ENCODE data around the gene ATAD3C.
"Not testable (repeated sequence)": the region's sequence is repeated elsewhere in the genome, so short reads cannot be mapped to it uniquely, and the experiment has no call there.

ATAD3C gene

DNA sequence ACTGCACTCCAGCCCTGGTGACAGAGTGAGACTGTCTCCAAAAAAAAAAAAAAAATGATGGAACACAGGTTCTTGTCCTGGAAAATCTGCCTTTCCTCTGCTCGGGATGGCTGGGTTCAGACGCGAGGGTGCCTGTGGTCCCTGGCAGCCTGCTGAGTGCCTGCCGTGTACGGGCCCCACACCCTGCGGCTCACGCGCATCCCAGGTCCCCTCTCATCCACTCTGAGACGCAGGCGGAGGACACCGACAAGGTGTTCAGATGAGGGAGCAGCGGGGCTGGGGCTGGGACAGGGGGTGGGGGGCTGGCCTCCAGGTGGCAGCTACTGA lies 24.1 kb upstream of the ATAD3C start:
- peaks cover 12% of the 10 kb centered on the region for H3K4me1 Mint-ChIP-seq (ENCODE audit: low read depth)
- no peaks in the 10 kb centered on the region for H3K36me3 Mint-ChIP-seq (ENCODE audit: low read depth)
- peaks cover 24% of the 10 kb centered on the region for H3K27me3 Mint-ChIP-seq
- no peak overlapping the region for H3K27ac Mint-ChIP-seq
- H3K4me3 Mint-ChIP-seq: no peak overlapping the region
- H3K9me3 Mint-ChIP-seq: no peaks in the 10 kb centered on the region

GRCh38 chr1:1425753-1426495 lies 23.6 kb upstream of the ATAD3C start:
- Mint-ChIP-seq H3K36me3 (ENCODE audit: low read depth) (no peaks in the 10 kb centered on the region), H3K4me1 (ENCODE audit: low read depth) (peaks cover 12% of the 10 kb centered on the region), H3K4me3 (no peak overlapping the region), H3K27me3 (peaks cover 24% of the 10 kb centered on the region), H3K27ac (no peak overlapping the region), H3K9me3 (no peaks in the 10 kb centered on the region)

DNA sequence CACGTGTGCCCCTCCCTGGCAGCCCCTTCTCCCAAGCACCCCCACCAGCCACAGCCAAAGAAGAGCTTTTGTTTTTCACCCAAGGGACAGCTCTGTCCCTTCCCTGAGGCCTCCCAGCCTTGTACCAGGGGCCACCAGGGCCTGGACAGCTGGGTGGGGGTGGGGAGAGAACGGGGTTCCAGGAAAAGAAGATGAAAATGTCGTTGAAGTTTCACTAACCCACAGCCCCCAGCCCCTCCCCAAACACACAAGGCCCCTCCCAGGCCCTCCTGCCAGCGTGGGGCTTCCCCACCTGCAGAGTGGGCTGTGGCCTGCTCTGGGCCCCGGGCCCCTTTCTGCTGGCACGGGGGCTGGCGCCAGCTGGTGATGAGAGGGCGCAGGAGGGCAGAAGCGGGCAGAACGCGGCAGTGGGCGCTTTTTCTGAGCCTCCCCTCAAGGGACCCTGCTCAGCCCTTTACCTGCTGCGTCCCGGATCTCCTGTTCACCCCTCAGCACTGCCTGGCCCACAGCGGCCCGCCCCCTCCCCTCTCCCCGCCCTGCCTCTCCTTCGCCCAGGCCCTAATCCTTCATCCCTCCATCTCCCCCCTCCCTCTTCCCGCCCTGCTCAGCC lies 22.9 kb upstream of the ATAD3C start:
- Mint-ChIP-seq H3K27me3 (peaks cover 24% of the 10 kb centered on the region), H3K27ac (no peak overlapping the region), H3K4me1 (ENCODE audit: low read depth) (peaks cover 12% of the 10 kb centered on the region), H3K9me3 (no peaks in the 10 kb centered on the region), H3K36me3 (ENCODE audit: low read depth) (no peaks in the 10 kb centered on the region), H3K4me3 (no peak overlapping the region)

GRCh38 chr1:1427106-1427819 lies 22.2 kb upstream of the ATAD3C start:
- no peak overlapping the region for H3K4me3 Mint-ChIP-seq
- peaks cover 12% of the 10 kb centered on the region for H3K4me1 Mint-ChIP-seq (ENCODE audit: low read depth)
- H3K9me3 Mint-ChIP-seq: no peaks in the 10 kb centered on the region
- no peak overlapping the region for H3K27ac Mint-ChIP-seq
- peaks cover 24% of the 10 kb centered on the region for H3K27me3 Mint-ChIP-seq
- no peaks in the 10 kb centered on the region for H3K36me3 Mint-ChIP-seq (ENCODE audit: low read depth)

- H3K4me3 Mint-ChIP-seq: no peak overlapping the region
- peaks cover 9% of the 10 kb centered on the region for H3K4me1 Mint-ChIP-seq (ENCODE audit: low read depth)
- H3K27ac Mint-ChIP-seq: no peak overlapping the region
- H3K36me3 Mint-ChIP-seq (ENCODE audit: low read depth): no peaks in the 10 kb centered on the region
- peaks cover 21% of the 10 kb centered on the region for H3K27me3 Mint-ChIP-seq
- H3K9me3 Mint-ChIP-seq: no peaks in the 10 kb centered on the region
These were observed 21.7 kb upstream of the ATAD3C start for GRCh38 chr1:1427820-1428148.

- Mint-ChIP-seq H3K36me3 (ENCODE audit: low read depth) (no peaks in the 10 kb centered on the region), H3K4me1 (ENCODE audit: low read depth) (peaks cover 5% of the 10 kb centered on the region), H3K27ac (no peak overlapping the region), H3K27me3 (peaks cover 17% of the 10 kb centered on the region), H3K4me3 (peak overlapping the region; percentile 11), H3K9me3 (no peaks in the 10 kb centered on the region)
These were observed 21.3 kb upstream of the ATAD3C start for GRCh38 chr1:1428174-1428573.

GRCh38 chr1:1428967-1429366 lies 20.5 kb upstream of the ATAD3C start:
- H3K27me3 Mint-ChIP-seq: peaks cover 16% of the 10 kb centered on the region
- not testable (repeated sequence) for H3K9me3 Mint-ChIP-seq; H3K4me1 Mint-ChIP-seq (ENCODE audit: low read depth); H3K36me3 Mint-ChIP-seq (ENCODE audit: low read depth); H3K27ac Mint-ChIP-seq; H3K4me3 Mint-ChIP-seq

DNA sequence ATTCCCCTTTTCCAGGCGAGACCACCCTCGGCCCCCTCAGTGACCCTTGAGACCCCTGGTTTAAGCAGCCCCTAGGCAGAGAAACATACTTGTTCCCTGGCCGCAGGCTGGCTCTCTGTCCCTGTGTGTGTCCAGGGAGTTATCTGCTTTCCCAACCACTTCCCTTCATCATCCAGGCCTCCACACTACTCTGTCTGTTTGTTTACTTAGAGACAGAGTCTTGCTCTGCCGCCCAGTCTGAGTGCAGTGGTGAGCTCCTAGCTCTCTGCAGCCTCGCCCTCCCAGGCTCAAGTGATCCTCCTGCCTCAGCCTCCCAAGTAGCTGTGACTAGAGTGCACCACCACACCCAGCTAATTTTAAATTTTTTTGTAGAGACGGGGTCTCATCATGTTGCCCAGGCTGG lies 19.8 kb upstream of the ATAD3C start:
- Mint-ChIP-seq H3K27ac (no peak overlapping the region), H3K36me3 (ENCODE audit: low read depth) (no peaks in the 10 kb centered on the region), H3K9me3 (no peaks in the 10 kb centered on the region), H3K4me3 (no peak overlapping the region), H3K27me3 (peaks cover 16% of the 10 kb centered on the region), H3K4me1 (ENCODE audit: low read depth) (peaks cover 14% of the 10 kb centered on the region)

DNA sequence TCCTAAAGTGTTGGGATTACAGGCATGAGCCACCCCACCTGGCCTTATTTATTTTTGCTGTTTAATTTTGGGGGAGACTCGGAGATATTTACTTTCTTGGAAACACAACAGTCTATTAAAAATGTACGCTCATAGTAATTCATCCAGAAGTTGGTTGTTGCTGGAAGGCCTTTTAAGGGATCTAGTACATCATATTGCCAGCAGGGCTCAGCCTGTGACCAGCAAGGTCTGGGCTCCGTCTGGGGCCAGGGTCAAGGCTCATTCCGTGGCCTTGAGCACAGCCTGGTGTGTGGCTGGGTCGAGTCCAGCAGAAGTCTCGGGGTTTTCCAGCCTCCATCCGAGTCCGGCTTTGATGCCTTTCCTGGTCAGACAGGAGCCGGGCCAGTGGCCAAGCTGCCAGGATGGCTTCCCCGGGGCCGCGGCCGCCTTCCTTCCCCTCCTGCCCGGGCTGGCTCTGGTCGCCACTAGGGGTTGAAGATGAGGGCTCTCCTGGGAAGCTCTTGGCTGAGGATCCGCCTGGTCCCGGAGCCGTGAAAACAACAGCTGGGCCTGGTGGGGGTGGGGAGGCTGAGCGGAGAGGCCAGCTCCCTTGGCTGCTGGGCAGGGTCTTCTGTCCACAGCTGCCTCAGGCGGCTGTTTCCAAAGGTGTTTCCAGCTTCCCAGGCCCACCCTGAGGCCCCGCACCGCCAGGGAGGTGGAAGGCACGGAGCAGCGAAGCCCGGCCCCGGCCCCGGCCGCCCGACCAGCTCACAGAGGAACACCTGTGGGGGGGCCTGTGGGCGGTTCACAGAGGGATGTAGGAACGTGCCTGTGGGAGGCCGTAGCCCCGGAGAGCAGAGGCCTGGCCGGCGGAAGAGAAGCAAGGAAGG lies 19.1 kb upstream of the ATAD3C start:
- Mint-ChIP-seq H3K4me1 (ENCODE audit: low read depth) (peaks cover 20% of the 10 kb centered on the region), H3K27ac (no peak overlapping the region), H3K36me3 (ENCODE audit: low read depth) (no peaks in the 10 kb centered on the region), H3K9me3 (no peaks in the 10 kb centered on the region), H3K4me3 (no peak overlapping the region), H3K27me3 (peaks cover 18% of the 10 kb centered on the region)

GRCh38 chr1:1430992-1431844 lies 18.3 kb upstream of the ATAD3C start:
- no peaks in the 10 kb centered on the region for H3K9me3 Mint-ChIP-seq
- H3K4me3 Mint-ChIP-seq: no peak overlapping the region
- no peak overlapping the region for H3K27ac Mint-ChIP-seq
- peaks cover 22% of the 10 kb centered on the region for H3K4me1 Mint-ChIP-seq (ENCODE audit: low read depth)
- H3K36me3 Mint-ChIP-seq (ENCODE audit: low read depth): no peaks in the 10 kb centered on the region
- H3K27me3 Mint-ChIP-seq: peaks cover 18% of the 10 kb centered on the region

DNA sequence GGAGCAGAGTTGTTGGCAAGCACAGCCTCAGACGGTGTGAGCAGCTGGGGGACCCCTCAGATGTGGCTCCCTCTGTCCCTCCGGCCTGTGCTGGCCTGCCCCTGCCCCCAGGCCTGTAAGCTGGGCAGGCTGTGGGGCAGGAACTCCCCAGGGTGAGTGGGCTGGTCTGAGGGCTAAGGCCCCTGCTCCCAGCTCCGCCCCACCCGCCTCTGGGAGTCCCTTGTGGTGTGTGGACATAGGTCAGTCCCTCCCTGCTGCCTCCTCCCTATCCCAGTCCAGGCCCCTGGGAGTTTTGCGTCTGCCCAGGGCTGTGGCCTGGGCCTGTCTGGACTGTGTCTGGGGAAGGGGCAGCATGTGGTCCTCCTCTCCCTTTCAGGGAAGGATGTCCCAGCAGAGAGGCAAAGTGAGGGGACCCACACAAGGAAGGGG lies 17.6 kb upstream of the ATAD3C start:
- H3K27ac Mint-ChIP-seq: no peak overlapping the region
- H3K4me1 Mint-ChIP-seq (ENCODE audit: low read depth): peaks cover 23% of the 10 kb centered on the region
- no peak overlapping the region for H3K4me3 Mint-ChIP-seq
- H3K27me3 Mint-ChIP-seq: peaks cover 21% of the 10 kb centered on the region
- H3K9me3 Mint-ChIP-seq: no peaks in the 10 kb centered on the region
- no peaks in the 10 kb centered on the region for H3K36me3 Mint-ChIP-seq (ENCODE audit: low read depth)

- H3K27me3 Mint-ChIP-seq: peaks cover 21% of the 10 kb centered on the region
These were observed 17.1 kb upstream of the ATAD3C start for GRCh38 chr1:1432274-1432950.

GRCh38 chr1:1432951-1433803 lies 16.3 kb upstream of the ATAD3C start:
- Mint-ChIP-seq H3K27me3 (peaks cover 21% of the 10 kb centered on the region), H3K36me3 (ENCODE audit: low read depth) (no peaks in the 10 kb centered on the region), H3K4me3 (peak overlapping the region; percentile 51), H3K27ac (peak overlapping the region; percentile 55), H3K9me3 (no peaks in the 10 kb centered on the region), H3K4me1 (ENCODE audit: low read depth) (peaks cover 23% of the 10 kb centered on the region)

More at GRCh38 chr1:1432274-1432950, 17.1 kb upstream of the ATAD3C start:
- Mint-ChIP-seq H3K4me1 (ENCODE audit: low read depth) (peaks cover 23% of the 10 kb centered on the region), H3K9me3 (no peaks in the 10 kb centered on the region), H3K36me3 (ENCODE audit: low read depth) (no peaks in the 10 kb centered on the region), H3K4me3 (no peak overlapping the region), H3K27ac (no peak overlapping the region)

Data from stimulated activated naive CD8-positive, alpha-beta T cell treated with anti-CD3 and anti-CD28 coated beads, Interleukin-15, Interleukin-2, amounts not matched to agents 100 ng/mL and 50 ng/mL, for 24 hours (primary cell).